Measurements from ENCODE around the gene FOXD1.
"Not testable (repeated sequence)": the region's sequence is repeated elsewhere in the genome, so short reads cannot be mapped to it uniquely, and the experiment has no call there.

FOXD1 gene

GRCh38 chr5:73417303-73418034 lies 31.1 kb downstream of the FOXD1 start:
- Histone ChIP-seq H3K9ac (ENCODE audit: low read depth in 1 of 2, low read length in 2 of 2) (no peak overlapping the region), H3K9me3 (ENCODE audit: control insufficient read depth in 2 of 2, low read length in 2 of 2) (no peaks in the 10 kb centered on the region), H3K27me3 (ENCODE audit: control insufficient read depth in 2 of 2, insufficient read depth in 2 of 2, low read length in 2 of 2) (peaks cover 54 to 81% of the 10 kb centered on the region in 2 donors), H3K36me3 (ENCODE audit: control insufficient read depth in 2 of 2, insufficient read depth in 2 of 2, low read length in 2 of 2) (no peaks in the 10 kb centered on the region), H3K27ac (ENCODE audit: low read depth in 2 of 2, low read length in 2 of 2) (no peak overlapping the region), H3K4me3 (ENCODE audit: low read length in 2 of 2) (no peak overlapping the region), H3K4me1 (ENCODE audit: control insufficient read depth in 2 of 2, insufficient read depth in 2 of 2, low read length in 2 of 2) (peaks cover 0 to 2% of the 10 kb centered on the region in 2 donors)

DNA sequence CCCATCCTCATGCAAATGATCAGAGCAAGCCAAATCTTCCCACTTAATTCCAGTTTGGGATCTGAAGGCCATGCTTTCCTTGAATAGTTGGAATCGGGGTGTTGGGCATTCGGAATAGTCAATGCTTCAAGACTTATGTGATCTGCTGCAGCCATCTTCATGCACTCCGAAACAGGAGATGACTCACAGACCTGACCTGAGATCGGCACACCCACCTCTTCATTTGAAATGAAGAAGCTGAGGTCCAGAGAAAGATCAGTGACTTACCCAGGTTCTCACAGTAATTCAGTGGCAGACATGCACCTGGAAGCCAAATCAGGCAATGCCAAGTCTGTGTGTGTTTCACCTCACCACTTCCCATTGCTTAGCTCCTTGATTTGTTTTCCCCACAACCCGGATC lies 33.0 kb downstream of the FOXD1 start:
- Histone ChIP-seq H3K27me3 (ENCODE audit: control insufficient read depth in 2 of 2, insufficient read depth in 2 of 2, low read length in 2 of 2) (peaks cover 43 to 66% of the 10 kb centered on the region in 2 donors), H3K9me3 (ENCODE audit: control insufficient read depth in 2 of 2, low read length in 2 of 2) (no peaks in the 10 kb centered on the region), H3K9ac (ENCODE audit: low read depth in 1 of 2, low read length in 2 of 2) (no peak overlapping the region), H3K36me3 (ENCODE audit: control insufficient read depth in 2 of 2, insufficient read depth in 2 of 2, low read length in 2 of 2) (no peaks in the 10 kb centered on the region), H3K4me1 (ENCODE audit: control insufficient read depth in 2 of 2, insufficient read depth in 2 of 2, low read length in 2 of 2) (peaks cover 0 to 2% of the 10 kb centered on the region in 2 donors), H3K27ac (ENCODE audit: low read depth in 2 of 2, low read length in 2 of 2) (no peak overlapping the region), H3K4me3 (ENCODE audit: low read length in 2 of 2) (no peak overlapping the region)

- H3K9ac ChIP-seq (ENCODE audit: low read depth in 1 of 2, low read length in 2 of 2): no peak overlapping the region
- no peaks in the 10 kb centered on the region for H3K36me3 ChIP-seq (ENCODE audit: control insufficient read depth in 2 of 2, insufficient read depth in 2 of 2, low read length in 2 of 2)
- no peak overlapping the region for H3K27ac ChIP-seq (ENCODE audit: low read depth in 2 of 2, low read length in 2 of 2)
- H3K4me3 ChIP-seq (ENCODE audit: low read length in 2 of 2): no peak overlapping the region
- H3K27me3 ChIP-seq (ENCODE audit: control insufficient read depth in 2 of 2, insufficient read depth in 2 of 2, low read length in 2 of 2): peaks cover 39 to 61% of the 10 kb centered on the region in 2 donors
- H3K9me3 ChIP-seq (ENCODE audit: control insufficient read depth in 2 of 2, low read length in 2 of 2): no peaks in the 10 kb centered on the region
- H3K4me1 ChIP-seq (ENCODE audit: control insufficient read depth in 2 of 2, insufficient read depth in 2 of 2, low read length in 2 of 2): peaks cover 0 to 2% of the 10 kb centered on the region in 2 donors
Measured at GRCh38 chr5:73415171-73415570, 33.4 kb downstream of the FOXD1 start.

GRCh38 chr5:73412597-73412988 lies 36.0 kb downstream of the FOXD1 start:
- Histone ChIP-seq H3K4me3 (ENCODE audit: low read length in 2 of 2) (no peak overlapping the region), H3K27ac (ENCODE audit: low read depth in 2 of 2, low read length in 2 of 2) (no peak overlapping the region), H3K4me1 (ENCODE audit: control insufficient read depth in 2 of 2, insufficient read depth in 2 of 2, low read length in 2 of 2) (peaks cover 0 to 2% of the 10 kb centered on the region in 2 donors), H3K27me3 (ENCODE audit: control insufficient read depth in 2 of 2, insufficient read depth in 2 of 2, low read length in 2 of 2) (peaks cover 15 to 35% of the 10 kb centered on the region in 2 donors), H3K9me3 (ENCODE audit: control insufficient read depth in 2 of 2, low read length in 2 of 2) (no peaks in the 10 kb centered on the region), H3K9ac (ENCODE audit: low read depth in 1 of 2, low read length in 2 of 2) (no peak overlapping the region), H3K36me3 (ENCODE audit: control insufficient read depth in 2 of 2, insufficient read depth in 2 of 2, low read length in 2 of 2) (no peaks in the 10 kb centered on the region)

DNA sequence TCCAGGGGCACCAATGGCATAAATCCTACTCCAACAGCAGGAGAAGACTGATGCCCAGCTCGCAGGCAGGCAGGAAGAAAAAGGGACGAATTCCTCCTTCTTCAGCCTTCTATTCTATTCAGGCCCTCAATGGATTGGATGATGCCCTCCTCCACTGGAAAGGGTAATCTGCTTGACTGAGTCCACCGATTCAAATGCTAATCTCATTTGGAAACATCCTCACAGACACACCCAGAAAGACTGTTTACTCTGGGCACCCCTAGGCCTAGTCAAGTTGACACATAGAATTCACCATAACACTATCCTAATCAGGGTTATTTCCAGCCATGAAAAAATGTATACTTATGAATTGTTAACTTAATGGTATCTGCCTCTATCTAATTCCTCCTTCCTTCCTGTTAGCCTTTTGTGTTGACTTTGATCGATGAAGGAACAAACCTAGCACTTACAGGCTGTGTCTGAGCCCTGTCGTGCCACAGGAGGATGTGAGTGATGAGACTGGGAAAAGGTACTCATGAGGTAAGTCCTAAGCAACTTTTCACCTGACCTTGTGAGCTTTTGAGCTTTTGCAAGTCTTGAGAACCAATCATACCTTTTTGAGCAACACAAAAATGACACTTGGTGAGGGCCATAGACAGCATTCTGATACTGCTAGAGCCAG lies 36.5 kb downstream of the FOXD1 start:
- Histone ChIP-seq H3K27ac (ENCODE audit: low read depth in 2 of 2, low read length in 2 of 2) (no peak overlapping the region), H3K9ac (ENCODE audit: low read depth in 1 of 2, low read length in 2 of 2) (no peak overlapping the region), H3K9me3 (ENCODE audit: control insufficient read depth in 2 of 2, low read length in 2 of 2) (no peaks in the 10 kb centered on the region), H3K4me3 (ENCODE audit: low read length in 2 of 2) (no peak overlapping the region), H3K4me1 (ENCODE audit: control insufficient read depth in 2 of 2, insufficient read depth in 2 of 2, low read length in 2 of 2) (peaks cover 0 to 2% of the 10 kb centered on the region in 2 donors), H3K36me3 (ENCODE audit: control insufficient read depth in 2 of 2, insufficient read depth in 2 of 2, low read length in 2 of 2) (no peaks in the 10 kb centered on the region), H3K27me3 (ENCODE audit: control insufficient read depth in 2 of 2, insufficient read depth in 2 of 2, low read length in 2 of 2) (peaks cover 14 to 30% of the 10 kb centered on the region in 2 donors)

- not testable (repeated sequence) for H3K4me1 ChIP-seq (ENCODE audit: control insufficient read depth in 2 of 2, insufficient read depth in 2 of 2, low read length in 2 of 2); H3K27ac ChIP-seq (ENCODE audit: low read depth in 2 of 2, low read length in 2 of 2)
- peaks cover 6 to 12% of the 10 kb centered on the region in 2 donors for H3K27me3 ChIP-seq (ENCODE audit: control insufficient read depth in 2 of 2, insufficient read depth in 2 of 2, low read length in 2 of 2)
Measured at GRCh38 chr5:73409927-73410326, 38.6 kb downstream of the FOXD1 start.

GRCh38 chr5:73405691-73406090 lies 42.9 kb downstream of the FOXD1 start:
- Histone ChIP-seq H3K4me3 (ENCODE audit: low read length in 2 of 2) (no peak overlapping the region), H3K27me3 (ENCODE audit: control insufficient read depth in 2 of 2, insufficient read depth in 2 of 2, low read length in 2 of 2) (no peaks in the 10 kb centered on the region), H3K4me1 (ENCODE audit: control insufficient read depth in 2 of 2, insufficient read depth in 2 of 2, low read length in 2 of 2) (peaks cover 0 to 2% of the 10 kb centered on the region in 2 donors), H3K9ac (ENCODE audit: low read depth in 1 of 2, low read length in 2 of 2) (no peak overlapping the region), H3K9me3 (ENCODE audit: control insufficient read depth in 2 of 2, low read length in 2 of 2) (no peaks in the 10 kb centered on the region), H3K36me3 (ENCODE audit: control insufficient read depth in 2 of 2, insufficient read depth in 2 of 2, low read length in 2 of 2) (no peaks in the 10 kb centered on the region), H3K27ac (ENCODE audit: low read depth in 2 of 2, low read length in 2 of 2) (no peak overlapping the region)

More at GRCh38 chr5:73409927-73410326, 38.6 kb downstream of the FOXD1 start:
- not testable (repeated sequence) for H3K4me3 ChIP-seq (ENCODE audit: low read length in 2 of 2); H3K9ac ChIP-seq (ENCODE audit: low read depth in 1 of 2, low read length in 2 of 2); H3K9me3 ChIP-seq (ENCODE audit: control insufficient read depth in 2 of 2, low read length in 2 of 2); H3K36me3 ChIP-seq (ENCODE audit: control insufficient read depth in 2 of 2, insufficient read depth in 2 of 2, low read length in 2 of 2)

- no peaks in the 10 kb centered on the region for H3K27me3 ChIP-seq (ENCODE audit: control insufficient read depth in 2 of 2, insufficient read depth in 2 of 2, low read length in 2 of 2)
- no peaks in the 10 kb centered on the region for H3K9me3 ChIP-seq (ENCODE audit: control insufficient read depth in 2 of 2, low read length in 2 of 2)
- no peaks in the 10 kb centered on the region for H3K36me3 ChIP-seq (ENCODE audit: control insufficient read depth in 2 of 2, insufficient read depth in 2 of 2, low read length in 2 of 2)
- no peaks in the 10 kb centered on the region for H3K4me1 ChIP-seq (ENCODE audit: control insufficient read depth in 2 of 2, insufficient read depth in 2 of 2, low read length in 2 of 2)
- H3K27ac ChIP-seq (ENCODE audit: low read depth in 2 of 2, low read length in 2 of 2): no peak overlapping the region
- no peak overlapping the region for H3K4me3 ChIP-seq (ENCODE audit: low read length in 2 of 2)
- H3K9ac ChIP-seq (ENCODE audit: low read depth in 1 of 2, low read length in 2 of 2): no peak overlapping the region
Measured at GRCh38 chr5:73399775-73400174, 48.8 kb downstream of the FOXD1 start.
